Endodermal cell (in vitro differentiated cells): ENCODE data around the gene FAM47E. TPM values are rescaled to one million over a fixed set of nuclear protein-coding genes. Genes with fewer than 3 reads are reported as not detected.
A peak's percentile ranks its signal among the peaks of the same experiment; 100 is the strongest.

Experiments used
- DNase-seq: peaks from one replicate; pipeline ENCODE4 v3.0.0-alpha.2; 2017
- H3K27ac ChIP-seq: 2 replicates; pipeline ENCODE4 v1.5.1; 2013; ENCODE audit warnings: mild to moderate bottlenecking, low read depth, low read length, moderate library complexity
- H3K27me3 ChIP-seq: 2 replicates; pipeline ENCODE4 v1.6.1; 2013; ENCODE audit warnings: mild to moderate bottlenecking, low read length, moderate library complexity; ENCODE audit not compliant: insufficient read depth, control insufficient read depth, poor library complexity, severe bottlenecking
- H3K36me3 ChIP-seq: 2 replicates; pipeline ENCODE4 v1.7.0; 2013; ENCODE audit warnings: mild to moderate bottlenecking, low read length, moderate library complexity; ENCODE audit not compliant: control insufficient read depth, insufficient read depth
- H3K4me1 ChIP-seq: one replicate; pipeline ENCODE4 v1.7.0; 2013; ENCODE audit warnings: low read length; ENCODE audit not compliant: control insufficient read depth, insufficient read depth
- H3K4me3 ChIP-seq: 2 replicates; pipeline ENCODE4 v1.5.1; 2013; ENCODE audit warnings: mild to moderate bottlenecking, low read length, moderate library complexity
- H3K9ac ChIP-seq: 2 replicates; pipeline ENCODE4 v1.6.1; 2013; ENCODE audit warnings: mild to moderate bottlenecking, low read length, moderate library complexity; ENCODE audit not compliant: poor library complexity, severe bottlenecking; ENCODE audit errors: extremely low read depth
- H3K9me3 ChIP-seq: 2 replicates; pipeline ENCODE4 v1.6.1; 2013; ENCODE audit warnings: mild to moderate bottlenecking, low read length, moderate library complexity; ENCODE audit not compliant: control insufficient read depth
- H3K27ac Mint-ChIP-seq: 2 replicates; pipeline ENCODE4 v1.8.0; 2020; ENCODE audit warnings: mixed read lengths
- H3K27me3 Mint-ChIP-seq: 2 replicates; pipeline ENCODE4 v1.8.0; 2021; ENCODE audit warnings: mild to moderate bottlenecking, mixed read lengths; ENCODE audit not compliant: insufficient read depth
- H3K36me3 Mint-ChIP-seq: 2 replicates; pipeline ENCODE4 v1.8.0; 2020; ENCODE audit warnings: low read depth, mixed read lengths
- H3K4me1 Mint-ChIP-seq: 2 replicates; pipeline ENCODE4 v1.8.0; 2020; ENCODE audit warnings: mixed read lengths
- H3K4me3 Mint-ChIP-seq: 2 replicates; pipeline ENCODE4 v1.8.0; 2020; ENCODE audit warnings: mild to moderate bottlenecking, moderate library complexity, mixed read lengths
- H3K9me3 Mint-ChIP-seq: 2 replicates; pipeline ENCODE4 v1.8.0; 2020; ENCODE audit warnings: mild to moderate bottlenecking, mixed read lengths
- WGBS, 2 experiments: methylation state at CpG; one replicate each; pipeline versions ENCODE4 v1.1.5 to v1.1.7; 2013; ENCODE audit warnings: missing lambda C conversion rate in 2 of 2, mixed read lengths in 1 of 2; ENCODE audit not compliant: insufficient coverage in 1 of 2, insufficient read length in 1 of 2; 5-methylcytosine and 5-hydroxymethylcytosine counted together
- long read RNA-seq, 4 experiments: library from polyadenylated mRNA in 2 of 4; library from RNA in 1 of 4; library from capped mRNA in 1 of 4; stranded (forward) in 3 of 4; unstranded in 1 of 4; transcript quantifications; one replicate each; pipeline ENCODE4 v2.0.0, GENCODE V29; 2020 to 2021; ENCODE audit warnings: inconsistent platforms in 1 of 4
- polyA plus RNA-seq, 2 experiments: library from polyadenylated mRNA; stranded (reverse); fragments of 50-300 nt; gene quantifications; one replicate each; pipeline ENCODE4 v1.2.3, GENCODE V29; 2013
- total RNA-seq, 2 donors: library from RNA; stranded (reverse); fragmentation: NEBNext Ultra II Directional in 1 of 2; extraction: Animal tissue kit (Norgen Biotek cat#: 25700) in 1 of 2; gene quantifications; 2 replicates in 1 of 2; 3 replicates in 1 of 2; pipeline ENCODE4 v1.2.1, GENCODE V29; 2021
- TF ChIP-seq, protein P1 (sequence below): fragments of 200-600 bp; sonication (generic); conservative IDR thresholded peaks from 2 replicates; pipeline ENCODE4 v1.5.0; 2021; ENCODE audit warnings: antibody characterized with exemption, mild to moderate bottlenecking

Gene FAM47E, protein sequence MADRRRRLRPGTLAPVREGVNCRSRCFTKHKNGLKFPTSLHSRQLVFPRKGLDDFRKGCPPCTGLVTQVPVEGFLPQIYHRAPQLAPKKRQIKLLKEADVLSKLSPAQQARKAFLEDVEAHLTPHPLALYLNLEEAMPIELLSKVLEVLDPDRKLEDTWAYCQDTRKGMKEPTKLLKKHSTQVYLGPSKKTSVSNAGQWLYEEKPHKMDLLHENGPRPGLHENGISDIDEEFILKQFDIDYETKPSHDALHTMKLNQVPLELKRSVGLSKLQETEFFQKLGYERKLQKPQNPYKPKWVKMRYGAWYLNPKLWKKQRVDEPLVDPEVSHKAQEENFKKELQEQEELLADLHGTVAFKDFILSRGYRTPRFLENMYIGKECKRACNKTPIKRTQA
- 1 to 10 TPM in 1 of 2 donors, under 1 TPM in 1; 0.84 to 2.5 TPM for total RNA-seq
- polyA plus RNA-seq (2013, experiment 1 of 2): 5.7 TPM
- polyA plus RNA-seq (2013, experiment 2 of 2): 3.5 TPM
- long read RNA-seq, experiment 1, partial matches to known transcripts: 0 of 3 reads
- long read RNA-seq, experiment 1, other reads (novel, unspliced or antisense): 3 of 3 reads
- long read RNA-seq, experiment 2, partial matches to known transcripts: 1 of 1 reads
- long read RNA-seq, experiment 2, other reads (novel, unspliced or antisense): 0 of 1 reads
- long read RNA-seq, experiment 3, partial matches to known transcripts: 0 of 4 reads
- long read RNA-seq, experiment 3, other reads (novel, unspliced or antisense): 3 of 4 reads
- long read RNA-seq, experiment 4, partial matches to known transcripts: 2 of 6 reads
- long read RNA-seq, experiment 4, other reads (novel, unspliced or antisense): 4 of 6 reads

DNA sequence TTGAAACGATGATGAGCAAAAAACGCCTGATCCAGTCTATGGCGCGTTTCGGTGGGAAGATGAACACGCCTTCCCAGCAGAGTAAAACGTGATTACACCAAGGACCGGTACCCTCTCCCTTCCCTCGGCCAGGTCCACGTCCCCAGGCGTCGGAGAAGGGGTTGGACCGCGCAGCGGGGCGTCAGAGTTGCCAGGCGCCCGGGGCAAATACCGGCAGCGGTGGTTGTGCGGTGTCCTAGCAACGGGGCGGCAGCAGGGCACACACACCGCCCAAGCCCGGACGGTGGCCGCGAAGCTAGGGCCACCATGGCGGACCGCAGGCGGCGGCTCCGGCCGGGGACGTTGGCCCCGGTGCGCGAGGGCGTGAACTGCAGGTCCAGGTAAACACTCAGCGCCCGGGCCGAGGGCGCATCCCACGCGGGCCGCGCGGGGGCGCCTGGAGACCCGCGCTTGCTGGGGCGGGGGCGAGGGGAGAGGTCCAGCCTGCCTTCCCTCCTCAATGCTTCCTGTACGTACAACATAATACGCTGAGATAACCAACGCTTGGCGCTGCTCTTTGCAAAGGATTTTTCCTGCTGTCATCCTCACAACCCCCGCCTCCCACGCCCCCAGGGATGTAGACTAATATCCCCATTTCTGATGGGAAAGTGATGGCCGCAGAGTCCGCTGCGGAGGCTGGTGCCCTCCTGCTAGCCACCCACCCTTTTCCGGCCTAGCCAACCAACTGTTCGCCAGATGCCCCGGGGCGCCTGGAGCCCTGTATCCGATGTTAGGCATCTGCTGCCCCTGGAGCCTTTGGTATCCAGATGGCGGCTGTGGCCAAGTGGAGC is at the start of gene FAM47E:
Gene FAM47E (plus strand): TSS at position 281 of the 830 bp plus-strand sequence. CDS start 26 bp downstream, at position 307.
- no peaks in the 10 kb centered on the region for H3K36me3 ChIP-seq
- Mint-ChIP-seq H3K27me3 (peaks cover 52% of the 10 kb centered on the region), H3K4me3 (peak within 1 kb of the TSS; percentile 63), H3K4me1 (peaks cover 7% of the 10 kb centered on the region), H3K27ac (no peak within 1 kb of the TSS), H3K36me3 (no peaks in the 10 kb centered on the region), H3K9me3 (no peaks in the 10 kb centered on the region)
- TF ChIP-seq, protein P1, sequence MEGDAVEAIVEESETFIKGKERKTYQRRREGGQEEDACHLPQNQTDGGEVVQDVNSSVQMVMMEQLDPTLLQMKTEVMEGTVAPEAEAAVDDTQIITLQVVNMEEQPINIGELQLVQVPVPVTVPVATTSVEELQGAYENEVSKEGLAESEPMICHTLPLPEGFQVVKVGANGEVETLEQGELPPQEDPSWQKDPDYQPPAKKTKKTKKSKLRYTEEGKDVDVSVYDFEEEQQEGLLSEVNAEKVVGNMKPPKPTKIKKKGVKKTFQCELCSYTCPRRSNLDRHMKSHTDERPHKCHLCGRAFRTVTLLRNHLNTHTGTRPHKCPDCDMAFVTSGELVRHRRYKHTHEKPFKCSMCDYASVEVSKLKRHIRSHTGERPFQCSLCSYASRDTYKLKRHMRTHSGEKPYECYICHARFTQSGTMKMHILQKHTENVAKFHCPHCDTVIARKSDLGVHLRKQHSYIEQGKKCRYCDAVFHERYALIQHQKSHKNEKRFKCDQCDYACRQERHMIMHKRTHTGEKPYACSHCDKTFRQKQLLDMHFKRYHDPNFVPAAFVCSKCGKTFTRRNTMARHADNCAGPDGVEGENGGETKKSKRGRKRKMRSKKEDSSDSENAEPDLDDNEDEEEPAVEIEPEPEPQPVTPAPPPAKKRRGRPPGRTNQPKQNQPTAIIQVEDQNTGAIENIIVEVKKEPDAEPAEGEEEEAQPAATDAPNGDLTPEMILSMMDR: peak; percentile 71
- H3K27ac ChIP-seq: peak within 1 kb of the TSS; percentile 72
- peak; percentile 95 for DNase-seq
- H3K9me3 ChIP-seq: no peaks in the 10 kb centered on the region
- WGBS, 2 experiments: 9 to 14% methylated on average over 28 to 68 of the region's 68 CpGs
- H3K9ac ChIP-seq: peak within 1 kb of the TSS; percentile 57
- H3K27me3 ChIP-seq: peaks cover 47% of the 10 kb centered on the region
- H3K4me1 ChIP-seq: no peaks in the 10 kb centered on the region
- peak within 1 kb of the TSS; percentile 83 for H3K4me3 ChIP-seq

DNA sequence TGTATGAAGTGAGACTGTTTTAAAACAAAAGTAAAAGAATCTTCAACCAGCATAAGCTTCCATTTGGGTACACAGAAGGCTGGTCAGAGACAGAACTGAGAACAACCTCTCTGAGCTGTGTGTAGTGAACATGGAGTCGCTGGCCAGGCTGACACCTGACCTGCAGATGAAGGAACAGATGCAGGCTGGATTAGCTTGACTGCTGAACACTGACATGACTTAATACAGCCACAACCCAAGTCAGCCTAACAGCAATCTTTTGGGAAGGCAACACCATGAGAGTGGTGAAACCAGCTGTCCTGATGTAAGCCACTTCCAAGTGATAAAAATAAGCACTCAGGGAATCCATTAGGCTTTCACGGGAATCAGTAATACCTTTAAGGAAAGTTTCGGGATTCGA is 48.0 kb upstream of the FAM47E start:
- DNase-seq: no peak
- H3K27me3 Mint-ChIP-seq: no peaks in the 10 kb centered on the region
- no peaks in the 10 kb centered on the region for H3K9me3 Mint-ChIP-seq
- Histone ChIP-seq H3K36me3 (no peaks in the 10 kb centered on the region), H3K27me3 (no peaks in the 10 kb centered on the region), H3K27ac (no peak overlapping the region), H3K4me1 (peaks cover under 1% of the 10 kb centered on the region), H3K4me3 (no peak overlapping the region), H3K9me3 (no peaks in the 10 kb centered on the region), H3K9ac (no peak overlapping the region)
- TF ChIP-seq, protein P1: no peak
- H3K36me3 Mint-ChIP-seq: no peaks in the 10 kb centered on the region
- H3K4me3 Mint-ChIP-seq: no peak overlapping the region
- peaks cover 14% of the 10 kb centered on the region for H3K4me1 Mint-ChIP-seq
- H3K27ac Mint-ChIP-seq: no peak overlapping the region
- WGBS, 2 experiments: 67 to 89% methylated on average over 1 to 4 of the region's 4 CpGs

DNA sequence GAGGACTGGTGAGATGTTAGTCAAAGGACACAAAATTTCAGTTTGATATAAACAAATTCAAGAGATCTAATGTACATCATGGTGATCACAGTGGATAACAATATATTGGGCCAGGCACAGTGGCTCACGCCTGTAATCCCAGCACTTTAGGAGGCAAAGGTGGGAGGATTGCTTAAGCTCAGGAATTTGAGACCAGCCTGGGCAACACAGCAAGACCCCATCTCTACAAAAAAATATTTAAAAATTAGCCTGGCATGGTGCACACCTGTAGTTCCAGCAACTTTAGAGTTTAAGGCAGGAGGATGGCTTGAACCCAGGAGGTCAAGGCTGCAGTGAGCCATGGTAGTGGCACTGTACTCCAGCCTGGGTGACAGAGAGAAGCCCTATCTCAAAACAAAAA is 46.6 kb upstream of the FAM47E start:
- DNase-seq: no peak
- TF ChIP-seq, protein P1: no peak
- peaks cover 6% of the 10 kb centered on the region for H3K4me1 ChIP-seq
- H3K4me3 ChIP-seq: no peak overlapping the region
- no peak overlapping the region for H3K9ac ChIP-seq
- H3K36me3 ChIP-seq: no peaks in the 10 kb centered on the region
- no peak overlapping the region for H3K27ac ChIP-seq
- no peaks in the 10 kb centered on the region for H3K9me3 ChIP-seq
- Mint-ChIP-seq H3K36me3 (no peaks in the 10 kb centered on the region), H3K27ac (no peak overlapping the region), H3K4me1 (peaks cover 11% of the 10 kb centered on the region), H3K4me3 (no peak overlapping the region), H3K9me3 (no peaks in the 10 kb centered on the region), H3K27me3 (no peaks in the 10 kb centered on the region)
- 86 to 100% methylated on average over 1 of the region's 1 CpG for WGBS, 2 experiments
- H3K27me3 ChIP-seq: no peaks in the 10 kb centered on the region
